ENCODE data around the gene ADPRS. TPM values are rescaled to one million over a fixed set of nuclear protein-coding genes. Genes with fewer than 3 reads are reported as not detected.

Gene ADPRS
- total RNA-seq, 4 donors from 2014 or later, result 18.9 to 35.9 (median 29.7) TPM

GRCh38 chr1:36099681-36100341 lies 11.1 kb downstream of the ADPRS start:
- no peak for TF ChIP-seq CTCF (IDR thresholded peaks at IDR 0.05; ENCODE audit: low read depth)

- no peak for TF ChIP-seq CTCF (IDR thresholded peaks at IDR 0.05; ENCODE audit: low read depth)
These were observed 11.7 kb downstream of the ADPRS start for GRCh38 chr1:36100376-36100775.

- no peak for TF ChIP-seq CTCF (IDR thresholded peaks at IDR 0.05; ENCODE audit: low read depth)
These were observed 12.9 kb downstream of the ADPRS start for GRCh38 chr1:36101546-36101945.

- no peak for TF ChIP-seq CTCF (IDR thresholded peaks at IDR 0.05; ENCODE audit: low read depth)
These were observed 17.6 kb downstream of the ADPRS start for GRCh38 chr1:36106269-36106668.

- TF ChIP-seq CTCF (IDR thresholded peaks at IDR 0.05; ENCODE audit: low read depth), result no peak
These were observed 18.7 kb downstream of the ADPRS start for GRCh38 chr1:36107394-36107793.

- TF ChIP-seq CTCF (IDR thresholded peaks at IDR 0.05; ENCODE audit: low read depth), result no peak
These were observed 19.6 kb downstream of the ADPRS start for GRCh38 chr1:36108314-36108713.

- TF ChIP-seq CTCF (IDR thresholded peaks at IDR 0.05; ENCODE audit: low read depth), result no peak
These were observed 20.5 kb downstream of the ADPRS start for GRCh38 chr1:36109041-36109679.
